ENCODE data around the gene RFC2.

Gene RFC2

DNA sequence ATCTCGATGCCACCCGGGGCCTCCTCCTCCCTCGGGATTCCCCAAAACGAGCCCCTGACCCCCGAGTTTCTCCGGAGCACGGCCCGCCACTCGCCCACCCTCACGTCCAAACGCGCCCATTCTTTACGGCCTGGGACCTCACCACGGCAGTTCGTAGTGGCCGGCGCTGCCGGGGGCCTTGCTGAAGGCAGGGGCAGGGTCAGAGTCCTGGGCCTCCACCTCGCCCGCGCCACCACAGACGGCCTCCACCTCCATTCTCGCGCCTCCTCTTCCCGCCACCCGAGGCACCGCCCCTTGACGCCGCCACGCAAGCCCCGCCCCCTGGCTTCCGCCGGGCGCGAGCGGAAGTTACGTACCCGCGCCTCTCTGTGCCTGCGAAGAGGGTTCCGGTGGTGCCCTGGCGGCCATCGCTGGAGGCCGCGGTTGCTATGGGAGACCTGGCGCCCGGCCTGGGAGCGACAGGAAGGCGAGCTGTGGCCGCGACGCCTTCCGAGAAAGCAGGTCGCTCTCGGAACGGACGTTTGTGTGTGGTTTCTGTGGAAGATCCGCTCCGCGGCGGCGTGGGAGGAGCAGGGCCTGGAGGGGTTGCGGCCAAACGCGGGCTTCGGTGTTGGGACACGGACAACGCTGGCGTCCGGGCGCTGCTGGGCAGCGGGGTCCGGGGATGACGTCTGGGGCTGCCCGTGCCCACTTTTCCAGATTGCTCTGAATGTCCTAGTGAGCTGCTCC, at the start of gene RFC2:
Gene RFC2, minus strand, starts transcription at position 271 of the 729 bp plus-strand sequence. Its CDS starts 16 bp downstream, at position 255.
- DNase-seq, result peak; percentile 87

DNA sequence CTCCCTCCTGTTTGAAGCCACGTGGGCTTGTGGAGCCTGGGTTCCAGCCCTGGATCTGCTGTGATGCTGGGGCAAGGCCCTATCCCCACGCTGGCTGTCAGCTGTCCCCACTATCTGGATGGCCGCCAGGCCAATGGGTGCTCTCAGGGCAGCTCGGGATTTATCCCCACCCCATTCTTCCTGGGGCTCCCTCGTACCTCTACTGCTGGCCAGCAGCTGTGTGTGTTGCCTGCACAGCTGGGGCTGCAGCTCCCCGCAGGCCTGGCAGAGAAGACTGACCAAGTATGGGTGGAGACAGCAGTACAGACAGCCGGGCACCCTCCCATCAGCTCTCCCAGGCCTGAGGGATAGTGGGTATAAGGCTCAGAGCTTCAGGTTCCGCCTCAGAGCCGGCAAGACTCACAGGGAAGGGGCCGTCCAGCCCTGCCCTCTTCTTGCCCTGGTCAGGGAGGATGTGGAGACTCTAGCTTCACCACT, 48.6 kb upstream of the RFC2 start:
- DNase-seq, result no peak

DNA sequence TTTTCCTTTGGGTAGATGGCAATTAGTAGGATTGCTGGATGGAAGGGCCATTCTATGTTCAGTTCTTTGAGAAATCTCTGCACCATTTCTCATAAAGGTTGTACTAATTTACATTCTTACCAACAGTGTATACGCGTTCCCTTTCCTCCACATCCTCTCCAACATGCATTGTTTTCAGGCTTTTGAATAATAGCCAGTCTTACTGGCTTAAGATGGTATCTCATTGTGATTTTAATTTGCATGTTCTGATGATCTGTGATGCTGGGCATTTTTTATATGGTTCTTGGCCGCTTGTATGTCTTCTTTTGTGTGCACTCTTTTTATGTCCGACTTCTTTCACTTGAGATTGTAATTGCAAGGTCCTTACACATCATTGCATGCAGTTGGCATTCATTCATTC, 46.7 kb upstream of the RFC2 start:
- DNase-seq, result no peak

DNA sequence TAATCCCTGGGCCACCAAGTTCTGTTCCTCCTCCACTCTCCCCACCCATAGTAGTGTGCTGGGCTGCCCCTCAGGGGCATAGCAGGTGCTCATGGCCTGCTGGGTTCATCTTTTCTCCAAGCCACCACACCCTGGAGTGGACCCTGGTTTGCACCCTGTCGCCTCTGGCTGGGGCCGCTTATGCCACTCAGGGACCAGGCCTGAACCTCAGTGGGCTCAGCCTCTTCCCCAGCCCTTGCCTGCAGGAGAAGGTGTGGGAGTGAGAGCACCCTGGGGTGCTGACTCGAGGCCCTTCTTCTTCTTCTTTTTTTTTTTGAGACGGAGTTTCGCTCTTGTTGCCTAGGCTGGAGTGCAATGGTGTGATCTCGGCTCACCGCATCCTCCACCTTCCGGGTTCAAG, 45.2 kb upstream of the RFC2 start:
- DNase-seq, result no peak

DNA sequence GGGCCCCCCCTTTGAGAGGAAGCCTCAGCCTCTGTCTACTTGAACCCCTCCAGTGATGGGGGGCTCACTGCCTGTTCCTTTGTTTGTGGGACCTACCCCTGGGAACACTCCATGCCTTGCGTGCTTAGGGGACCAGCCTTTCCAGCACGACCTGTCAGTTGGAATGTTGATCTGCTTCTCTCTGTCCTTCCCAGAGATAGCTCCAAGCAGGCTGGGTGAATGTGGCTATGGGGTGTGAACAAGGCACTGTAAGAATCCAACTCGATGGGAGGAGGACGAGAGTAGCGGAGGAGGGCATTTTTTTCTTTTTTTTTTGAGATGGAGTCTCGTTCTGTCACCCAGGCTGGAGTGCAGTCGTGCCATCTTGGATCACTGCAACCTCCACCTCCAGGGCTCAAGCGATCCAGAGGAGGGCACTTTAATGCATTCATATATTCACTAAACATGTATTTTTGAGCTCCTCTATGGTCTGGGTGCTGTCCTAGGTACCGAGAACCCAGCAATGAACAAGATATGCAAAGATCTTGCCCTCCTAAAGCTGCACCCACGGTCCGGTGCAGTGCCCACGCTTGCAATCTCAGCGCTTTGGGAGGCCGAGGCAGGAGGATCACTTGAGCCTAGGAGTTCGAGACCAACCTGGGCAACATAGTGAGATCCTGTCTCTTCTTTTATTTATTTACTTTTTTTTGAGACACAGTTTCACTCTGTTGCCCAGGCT, 43.5 kb upstream of the RFC2 start:
- DNase-seq, result no peak

GRCh38 chr7:74294191-74294998, 40.2 kb upstream of the RFC2 start:
- DNase-seq, result no peak

DNA sequence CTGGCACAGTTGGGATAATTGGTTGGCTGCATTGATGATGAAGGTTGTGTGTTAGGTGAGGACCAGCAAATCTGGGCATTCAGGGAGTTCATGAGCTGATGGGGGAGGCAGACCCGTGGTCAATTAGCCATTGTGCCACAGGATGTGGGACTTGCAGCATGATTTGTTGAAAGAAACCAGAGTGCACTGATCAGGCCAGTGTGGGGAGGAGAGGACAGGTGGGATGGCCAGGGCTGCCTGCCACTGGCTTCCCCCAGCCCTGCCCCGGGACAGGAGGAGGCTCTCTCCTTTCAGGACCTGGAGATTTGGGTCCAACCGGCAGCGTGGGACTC, 39.3 kb upstream of the RFC2 start:
- no peak for DNase-seq

- no peak for DNase-seq
These were observed 38.8 kb upstream of the RFC2 start for GRCh38 chr7:74292757-74293576.

DNA sequence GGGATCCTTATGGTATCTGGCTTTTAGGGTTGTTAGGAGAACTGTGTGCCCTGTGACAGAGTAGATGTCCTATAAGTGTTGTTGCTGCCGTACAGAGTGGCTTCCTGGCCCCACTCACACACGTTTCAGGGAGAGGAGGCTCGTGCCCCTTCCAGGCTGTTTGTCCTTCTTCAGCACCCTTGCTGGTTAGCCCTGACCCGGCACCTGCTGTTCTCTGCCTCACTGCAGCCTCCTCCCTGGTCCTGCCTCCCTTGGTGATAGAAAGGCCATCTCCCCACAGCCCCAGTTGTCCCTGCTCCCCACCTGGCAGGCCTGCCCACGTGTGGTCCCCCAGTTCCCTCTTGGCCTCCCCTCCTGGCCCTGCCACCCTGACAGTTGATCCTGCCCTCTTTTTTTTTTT, 37.3 kb upstream of the RFC2 start:
- DNase-seq, result no peak

DNA sequence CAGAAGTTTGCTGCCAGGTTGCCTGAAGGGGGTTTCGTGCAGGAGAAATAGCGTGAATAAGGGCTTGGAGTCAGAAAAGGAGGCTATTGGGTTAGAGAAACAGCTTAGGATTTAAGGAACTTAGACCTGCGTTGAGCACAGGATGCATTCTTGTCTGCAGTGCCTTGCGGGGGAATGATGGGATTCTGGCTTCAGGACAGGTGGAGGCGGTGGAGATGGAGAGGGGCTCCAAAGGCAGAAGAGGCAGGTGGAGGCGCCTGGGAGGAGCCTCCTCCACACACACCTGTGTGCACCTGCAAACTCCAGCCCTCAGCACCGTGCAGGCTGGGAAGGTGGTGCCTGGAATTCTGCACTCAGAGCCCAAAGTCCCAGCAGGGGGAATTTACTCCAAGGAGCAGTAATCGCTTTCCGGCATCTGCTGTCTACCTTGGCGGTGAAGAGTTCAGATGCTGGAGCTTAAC, 36.8 kb upstream of the RFC2 start:
- DNase-seq, result no peak

- no peak for DNase-seq
These were observed 36.4 kb upstream of the RFC2 start for GRCh38 chr7:74290553-74290950.

DNA sequence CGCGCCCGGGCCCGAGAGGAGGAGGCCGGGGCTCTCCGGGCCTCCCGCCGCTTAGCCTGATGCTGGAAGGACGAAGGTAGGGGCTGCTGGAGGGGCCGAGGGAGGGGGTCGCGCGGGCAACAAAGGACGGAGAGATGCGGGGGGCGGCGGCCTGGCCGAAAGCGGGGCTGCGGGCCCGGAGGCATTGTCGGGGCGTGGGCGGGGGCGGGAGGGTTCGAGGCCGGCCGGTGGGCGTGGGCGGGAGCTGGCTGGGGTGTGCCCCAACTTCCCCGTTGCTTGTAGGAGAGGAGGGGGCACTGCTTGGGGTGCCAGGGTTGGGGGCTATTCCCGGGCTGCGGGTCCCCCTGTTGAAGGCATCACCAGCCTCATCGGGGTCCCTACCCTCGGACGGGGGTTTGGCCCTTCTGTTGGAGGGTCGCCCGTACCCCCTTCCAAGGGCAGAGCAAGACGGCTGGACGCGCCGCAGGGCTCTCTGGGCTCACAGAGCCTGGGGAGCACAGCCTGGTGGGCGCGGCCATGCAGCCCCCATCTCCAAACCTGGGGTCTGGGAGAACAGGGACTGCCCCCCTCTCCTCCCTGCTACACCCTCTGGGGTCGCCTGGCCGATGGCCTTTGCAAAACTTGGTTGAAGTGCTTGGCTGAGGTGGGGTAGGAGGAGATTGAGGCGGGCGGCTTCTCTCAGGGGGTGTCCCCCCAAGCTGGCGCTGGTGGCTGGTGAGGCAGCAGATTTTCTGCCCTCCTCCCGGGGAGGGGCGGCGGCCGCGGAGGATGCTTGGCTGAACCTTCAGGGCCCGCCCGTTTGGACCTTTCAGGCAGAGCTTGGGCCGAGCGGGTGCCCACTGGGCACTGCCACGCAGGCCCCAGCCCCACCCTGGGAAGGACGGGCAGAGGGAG, 35.7 kb upstream of the RFC2 start:
- DNase-seq, result no peak

DNA sequence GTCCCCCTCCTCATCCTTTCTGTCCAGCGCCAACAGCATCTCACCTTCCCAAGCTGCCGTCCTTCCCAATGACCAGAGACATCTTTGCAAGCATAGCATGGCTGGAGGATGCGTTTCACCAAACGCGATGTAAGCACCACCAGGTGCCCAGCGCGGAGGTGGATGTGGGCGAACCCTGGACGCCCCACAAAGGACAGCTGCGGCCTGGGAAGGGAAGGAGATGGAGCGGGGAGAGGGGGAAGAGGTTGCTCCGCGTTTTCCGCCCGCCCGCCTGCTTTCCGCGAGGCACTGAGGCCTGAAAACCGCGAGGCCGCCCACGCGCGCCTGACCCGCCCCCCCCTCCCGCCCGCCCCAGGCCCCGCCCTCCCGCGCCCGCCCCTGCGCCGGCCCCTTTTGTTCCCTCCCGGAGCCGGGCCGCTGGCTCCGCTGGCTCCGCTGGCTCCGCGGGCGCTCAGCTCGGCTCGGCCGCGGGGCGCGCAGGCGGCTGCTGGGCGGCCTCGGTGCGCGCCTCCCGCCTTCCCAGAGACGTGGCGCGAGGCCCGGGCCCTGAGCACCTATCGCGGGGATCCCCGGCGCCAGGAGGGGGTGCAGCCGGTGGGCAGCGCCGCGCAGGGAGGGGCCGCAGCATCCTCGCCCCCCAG, 34.9 kb upstream of the RFC2 start, which contains the start of gene CLIP2:
Gene CLIP2, plus strand, starts transcription at position 390 of the 641 bp plus-strand sequence. CDS start 28,140 bp downstream, outside the sequence.
- peak; percentile 45 for DNase-seq

GRCh38 chr7:74288034-74288881, 34.1 kb upstream of the RFC2 start:
- DNase-seq, result no peak

DNA sequence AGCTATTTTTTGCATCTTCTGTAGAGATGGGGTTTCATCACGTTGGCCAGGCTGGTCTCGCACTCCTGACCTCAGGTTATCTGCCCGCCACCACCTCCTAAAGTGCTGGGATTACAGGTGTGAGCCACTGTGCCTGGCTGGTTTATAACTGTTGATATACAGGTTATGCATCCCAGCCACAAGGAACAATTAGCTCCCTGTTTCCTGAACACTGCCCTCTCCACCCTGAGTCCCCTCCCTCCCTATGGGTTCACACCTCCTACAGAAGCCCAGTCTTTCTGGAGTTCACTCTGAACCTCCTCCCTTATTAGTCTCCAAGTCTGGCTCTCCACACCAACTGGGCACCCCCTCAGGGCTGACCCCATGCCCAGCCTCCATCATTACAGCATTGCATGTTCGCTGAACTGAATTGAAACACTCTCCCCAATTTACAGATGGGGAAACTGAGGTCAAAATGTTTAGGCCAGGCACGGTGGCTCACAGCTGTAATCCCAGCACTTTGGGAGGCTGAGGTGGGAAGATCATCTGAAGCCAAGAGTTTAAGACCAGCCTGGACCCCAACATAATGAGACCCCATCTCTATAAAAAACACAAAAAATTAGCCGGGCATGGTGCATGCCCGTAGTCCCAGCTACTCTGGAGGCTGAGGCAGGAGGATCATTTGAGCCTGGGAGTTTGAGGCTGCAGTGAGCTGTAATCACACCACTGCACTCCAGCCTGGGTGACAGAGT, 33.3 kb upstream of the RFC2 start:
- DNase-seq, result no peak

GRCh38 chr7:74286131-74286530, 31.9 kb upstream of the RFC2 start:
- DNase-seq, result no peak

- no peak for DNase-seq
These were observed 30.6 kb upstream of the RFC2 start for GRCh38 chr7:74284781-74285259.

DNA sequence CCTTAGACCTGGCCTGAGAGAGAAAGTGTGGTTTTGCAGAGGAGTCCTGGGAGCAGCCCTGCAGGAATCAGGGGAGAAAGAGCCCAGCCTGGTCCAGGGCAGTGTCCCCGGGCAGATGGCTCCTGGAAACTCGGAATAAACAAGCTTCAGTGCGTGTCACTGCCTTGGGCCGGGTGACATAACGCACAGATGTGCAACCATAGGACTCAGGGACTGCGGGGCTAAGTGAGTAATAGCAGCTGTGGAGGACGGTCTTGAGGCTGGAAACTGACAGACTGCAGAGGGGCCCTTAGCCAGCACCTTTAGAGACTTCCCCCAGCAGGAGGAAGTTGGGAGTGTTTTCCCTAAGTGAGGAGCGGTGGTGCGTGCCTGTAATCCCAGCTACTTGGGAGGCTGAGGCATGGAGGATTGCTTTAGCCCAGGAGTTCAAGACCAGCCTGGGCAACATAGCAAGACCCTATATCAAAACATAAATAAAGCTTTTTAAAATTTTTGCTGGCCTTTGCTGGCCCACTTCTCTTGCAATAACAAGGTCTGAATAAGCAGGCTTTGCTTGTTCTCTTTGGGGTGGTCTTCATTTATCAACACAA, 29.8 kb upstream of the RFC2 start:
- no peak for DNase-seq

Measured in NCI-H748 treated with DMSO at 0.1 percent for 48 hours (cell line).